SK-N-SH (cell line): ENCODE data around the gene MARK3. TPM values are rescaled to one million over a fixed set of nuclear protein-coding genes. Genes with fewer than 3 reads are reported as not detected.

ENCODE experiments used
- CTCF ChIA-PET: fragments of 300-600, 350-600 bp; formaldehyde crosslinking; extraction: SDS; loops from one replicate; lab custom pipeline; 2021; lab: Yijun Ruan, JAX
- POLR2A ChIA-PET: fragments of 350-600 bp; sonication (Branson Sonifier 250); formaldehyde crosslinking; extraction: SDS; loops from one replicate; lab custom pipeline; 2020; ENCODE audit warnings: antibody characterized with exemption, inconsistent platforms; lab: Yijun Ruan, JAX
- DNase-seq: peaks from one replicate; pipeline ENCODE4 v3.0.0; 2012
- H2AFZ ChIP-seq: fragments of 200-600 bp; sonication (generic); 2 replicates; pipeline ENCODE4 v1.8.1; 2016; ENCODE audit warnings: antibody characterized with exemption, mild to moderate bottlenecking, low read depth
- H3F3A ChIP-seq: fragments of 200-600 bp; sonication (generic); replicated peaks from 2 replicates; pipeline ENCODE3; 2016; ENCODE audit warnings: antibody characterized with exemption, mild to moderate bottlenecking; ENCODE audit not compliant: insufficient read depth
- H3K27ac ChIP-seq, 2 experiments: fragments of 200-500 bp in 1 of 2; fragments of 200-600 bp in 1 of 2; sonication (Bioruptor generic) in 1 of 2; sonication (generic), shearing (Covaris generic) in 1 of 2; 2 replicates each; pipeline versions ENCODE4 v1.5.1 to v1.6.1; 2014 to 2016; ENCODE audit warnings: low read depth in 2 of 2, inconsistent platforms in 1 of 2, low read length in 1 of 2, mild to moderate bottlenecking in 1 of 2, mixed read lengths in 1 of 2
- H3K27me3 ChIP-seq: fragments of 200-600 bp; sonication (generic), shearing (Covaris generic); 2 replicates; pipeline ENCODE4 v1.6.1; 2016; ENCODE audit warnings: mixed run types; ENCODE audit not compliant: insufficient read depth
- H3K36me3 ChIP-seq, 2 experiments: fragments of 200-500 bp in 1 of 2; fragments of 200-600 bp in 1 of 2; sonication (Bioruptor generic) in 1 of 2; sonication (generic) in 1 of 2; replicated peaks in 1 of 2; 2 replicates each; pipeline versions ENCODE3 to v1.5.1; 2014 to 2016; ENCODE audit warnings: low read length in 1 of 2, mild to moderate bottlenecking in 1 of 2; ENCODE audit not compliant: insufficient read depth in 2 of 2, control insufficient read depth in 1 of 2
- H3K4me1 ChIP-seq, 2 experiments: fragments of 200-500 bp in 1 of 2; fragments of 200-600 bp in 1 of 2; sonication (Bioruptor generic) in 1 of 2; sonication (generic), shearing (Covaris generic) in 1 of 2; 2 replicates each; pipeline versions ENCODE4 v1.5.1 to v1.6.1; 2014 to 2016; ENCODE audit warnings: low read depth in 1 of 2, low read length in 1 of 2, mixed run types in 1 of 2; ENCODE audit not compliant: insufficient read depth in 2 of 2, control insufficient read depth in 1 of 2
- H3K4me2 ChIP-seq: fragments of 200-600 bp; sonication (generic), shearing (Covaris generic); 2 replicates; pipeline ENCODE4 v1.6.1; 2017; ENCODE audit warnings: mixed run types
- H3K4me3 ChIP-seq, 2 experiments: fragments of 200-500 bp in 1 of 2; fragments of 200-600 bp in 1 of 2; sonication (Bioruptor generic) in 1 of 2; sonication (generic), shearing (Covaris generic) in 1 of 2; 2 replicates each; pipeline versions ENCODE4 v1.5.1 to v1.8.1; 2014 to 2016; ENCODE audit warnings: low read depth in 2 of 2, inconsistent platforms in 1 of 2, low read length in 1 of 2, mild to moderate bottlenecking in 1 of 2, mixed read lengths in 1 of 2, moderate library complexity in 1 of 2
- H3K79me2 ChIP-seq: fragments of 200-600 bp; sonication (generic); 2 replicates; pipeline ENCODE4 v1.8.1; 2017; ENCODE audit warnings: mild to moderate bottlenecking; ENCODE audit not compliant: insufficient read depth
- H3K9ac ChIP-seq: fragments of 200-600 bp; sonication (generic); 2 replicates; pipeline ENCODE4 v1.6.1; 2017; ENCODE audit warnings: mixed run types
- H3K9me2 ChIP-seq: fragments of 200-600 bp; sonication (generic); 2 replicates; pipeline ENCODE4 v1.6.1; 2017; ENCODE audit warnings: mixed run types
- H3K9me3 ChIP-seq: fragments of 200-600 bp; sonication (generic); 2 replicates; pipeline ENCODE4 v1.6.1; 2017; ENCODE audit warnings: mixed run types, mild to moderate bottlenecking, moderate library complexity
- H4K20me1 ChIP-seq: fragments of 200-600 bp; sonication (generic); 2 replicates; pipeline ENCODE4 v1.6.1; 2017; ENCODE audit warnings: mild to moderate bottlenecking, mixed run types; ENCODE audit not compliant: insufficient read depth
- EZH2phosphoT487 ChIP-seq: fragments of 200-600 bp; sonication (generic); IDR thresholded peaks from 2 replicates; pipeline ENCODE4 v1.6.1; 2017; ENCODE audit warnings: low read depth, mixed run types, mild to moderate bottlenecking, antibody characterized with exemption, moderate library complexity, borderline replicate concordance
- FOSL2 ChIP-seq: IDR thresholded peaks from 2 replicates; pipeline ENCODE4 v1.4.0; 2012; ENCODE audit warnings: low read depth, mild to moderate bottlenecking, moderate library complexity, borderline replicate concordance
- FOXM1 ChIP-seq: IDR thresholded peaks from 2 replicates; pipeline ENCODE4 v1.4.0; 2012; ENCODE audit warnings: low read depth, mild to moderate bottlenecking
- GABPA ChIP-seq: IDR thresholded peaks from 2 replicates; pipeline ENCODE4 v1.4.0; 2012; ENCODE audit warnings: low read depth, mild to moderate bottlenecking
- JUND ChIP-seq: IDR thresholded peaks from 2 replicates; pipeline ENCODE4 v1.4.0; 2012
- MEF2A ChIP-seq: IDR thresholded peaks from 2 replicates; pipeline ENCODE4 v1.4.0; 2012; ENCODE audit warnings: low read depth, borderline replicate concordance
- MXI1 ChIP-seq: IDR thresholded peaks from 2 replicates; pipeline ENCODE4 v1.6.1; 2012; ENCODE audit warnings: mild to moderate bottlenecking, low read depth, low read length, improper control_type of control experiment
- NRF1 ChIP-seq: IDR thresholded peaks from 2 replicates; pipeline ENCODE4 v1.6.1; 2012; ENCODE audit warnings: low read depth, mild to moderate bottlenecking, low read length
- RCOR1 ChIP-seq: fragments of 150-350 bp; IDR thresholded peaks from 2 replicates; pipeline ENCODE4 v1.6.1; 2017; ENCODE audit warnings: antibody characterized with exemption, low read length
- SIN3A ChIP-seq: IDR thresholded peaks from 2 replicates; pipeline ENCODE4 v1.6.1; 2012; ENCODE audit warnings: low read depth, mild to moderate bottlenecking, low read length, moderate library complexity, borderline replicate concordance
- TAF1 ChIP-seq: IDR thresholded peaks from 2 replicates; pipeline ENCODE4 v1.6.1; 2012; ENCODE audit warnings: low read depth, mild to moderate bottlenecking, low read length, moderate library complexity, borderline replicate concordance
- TCF12 ChIP-seq: IDR thresholded peaks from 2 replicates; pipeline ENCODE4 v1.4.0; 2012
- TEAD4 ChIP-seq: IDR thresholded peaks from 2 replicates; pipeline ENCODE4 v1.4.0; 2012; ENCODE audit warnings: mild to moderate bottlenecking, borderline replicate concordance; ENCODE audit not compliant: insufficient read depth
- YY1 ChIP-seq: IDR thresholded peaks from 2 replicates; pipeline ENCODE4 v1.4.0; 2012; ENCODE audit warnings: low read depth, mild to moderate bottlenecking
- whole genome bisulfite sequencing: methylation state at CpG from one replicate; pipeline ENCODE4 v1.1.6; 2017; ENCODE audit warnings: low lambda C conversion rate; 5-methylcytosine and 5-hydroxymethylcytosine counted together
- polyA plus RNA-seq, 3 experiments: library from polyadenylated mRNA; depleted of rRNA; stranded (reverse); fragments of >200 nt; gene quantifications; 2 replicates each; pipeline ENCODE4 v1.2.3, GENCODE V29; 2012
- TF ChIP-seq, protein P1 (sequence below): IDR thresholded peaks from 2 replicates; pipeline ENCODE4; 2012
- TF ChIP-seq, protein P2 (sequence below): IDR thresholded peaks from 2 replicates; pipeline ENCODE4 v1.4.0; 2012; ENCODE audit warnings: low read depth, borderline replicate concordance
- TF ChIP-seq, protein P3 (sequence below): IDR thresholded peaks from 2 replicates; pipeline ENCODE4 v1.4.0; 2012; ENCODE audit warnings: low read depth
- TF ChIP-seq, protein P4 (sequence below): IDR thresholded peaks from 2 replicates; pipeline ENCODE4 v1.4.0; 2012; ENCODE audit warnings: low read depth, borderline replicate concordance

MARK3 gene
- polyA plus RNA-seq, 1 of the 3 experiments (the other 2 are of a cell fraction): 73.4 TPM

DNA sequence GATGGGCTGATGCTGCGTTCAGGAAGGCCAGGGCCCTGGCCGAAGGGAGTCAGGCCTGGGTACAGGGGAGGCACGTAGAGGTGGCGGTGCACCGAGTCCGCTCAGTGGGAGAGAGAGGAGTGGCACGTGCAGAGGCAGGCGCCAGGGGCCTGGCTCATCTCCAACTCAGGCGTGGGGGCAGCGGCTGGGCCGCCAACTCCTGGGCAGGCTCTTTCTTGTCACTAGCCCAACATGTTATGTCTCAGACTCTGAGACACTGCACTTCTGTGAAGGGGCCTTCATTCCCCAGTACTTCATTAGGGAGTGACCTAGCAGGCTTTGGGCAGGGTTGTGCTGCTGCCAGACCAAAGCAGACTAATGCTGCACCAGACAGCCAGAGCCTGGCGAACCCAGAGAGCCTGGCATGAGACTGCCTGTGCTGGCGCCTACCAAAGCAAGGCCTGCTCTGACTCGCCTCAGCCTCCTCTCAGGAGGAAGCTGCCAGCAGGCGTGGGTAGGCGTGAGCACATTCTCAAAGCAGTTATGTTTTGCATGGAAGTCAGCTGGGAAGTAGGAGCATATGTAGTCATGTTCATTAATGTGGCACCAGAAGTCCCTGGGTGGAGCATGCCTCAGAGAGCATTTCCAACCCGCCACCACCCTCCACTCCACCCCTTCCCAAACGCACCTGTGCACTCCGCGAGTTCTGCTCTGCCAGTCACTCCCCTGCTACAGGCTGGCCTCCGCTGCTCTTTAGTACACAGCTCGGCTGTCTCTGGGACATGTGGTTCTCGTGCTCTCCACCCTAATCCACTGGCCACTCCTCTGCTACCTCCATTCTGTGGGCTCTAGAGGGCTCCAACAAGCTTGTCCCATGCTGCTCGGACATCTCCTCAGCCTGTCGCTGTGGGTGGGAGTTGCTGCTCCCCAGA lies 127.7 kb downstream of the MARK3 start:
- H3F3A ChIP-seq: peaks cover 21% of the 10 kb centered on the region
- no peaks in the 10 kb centered on the region for H3K9me3 ChIP-seq
- H2AFZ ChIP-seq: no peak overlapping the region
- no peak for DNase-seq
- ChIA-PET CTCF (interaction anchor here (1.1 to 6.2 kb wide), 2 partner anchors 14 to 34 kb away, joined by 3 to 46 read pairs; no protein-coding TSS in a partner anchor), POLR2A (no interaction called here)
- H3K4me2 ChIP-seq: no peak overlapping the region
- peaks cover 16 to 19% of the 10 kb centered on the region in 2 experiments for H3K36me3 ChIP-seq
- no peaks in the 10 kb centered on the region for H3K79me2 ChIP-seq
- H3K27ac ChIP-seq: peak overlapping the region in 1 of 2 experiments; percentile 34; a peak in 1 of 4 replicates
- H3K4me3 ChIP-seq: no peak overlapping the region
- TF ChIP-seq FOXM1: no peak
- TF ChIP-seq, protein P1, sequence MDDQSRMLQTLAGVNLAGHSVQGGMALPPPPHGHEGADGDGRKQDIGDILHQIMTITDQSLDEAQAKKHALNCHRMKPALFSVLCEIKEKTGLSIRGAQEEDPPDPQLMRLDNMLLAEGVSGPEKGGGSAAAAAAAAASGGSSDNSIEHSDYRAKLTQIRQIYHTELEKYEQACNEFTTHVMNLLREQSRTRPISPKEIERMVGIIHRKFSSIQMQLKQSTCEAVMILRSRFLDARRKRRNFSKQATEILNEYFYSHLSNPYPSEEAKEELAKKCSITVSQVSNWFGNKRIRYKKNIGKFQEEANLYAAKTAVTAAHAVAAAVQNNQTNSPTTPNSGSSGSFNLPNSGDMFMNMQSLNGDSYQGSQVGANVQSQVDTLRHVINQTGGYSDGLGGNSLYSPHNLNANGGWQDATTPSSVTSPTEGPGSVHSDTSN: no peak
- TF ChIP-seq TEAD4: no peak
- no peak for TF ChIP-seq RCOR1
- TF ChIP-seq, protein P2, sequence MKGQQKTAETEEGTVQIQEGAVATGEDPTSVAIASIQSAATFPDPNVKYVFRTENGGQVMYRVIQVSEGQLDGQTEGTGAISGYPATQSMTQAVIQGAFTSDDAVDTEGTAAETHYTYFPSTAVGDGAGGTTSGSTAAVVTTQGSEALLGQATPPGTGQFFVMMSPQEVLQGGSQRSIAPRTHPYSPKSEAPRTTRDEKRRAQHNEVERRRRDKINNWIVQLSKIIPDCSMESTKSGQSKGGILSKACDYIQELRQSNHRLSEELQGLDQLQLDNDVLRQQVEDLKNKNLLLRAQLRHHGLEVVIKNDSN: no peak
- no peak for TF ChIP-seq TAF1
- no peak for TF ChIP-seq MEF2A
- no peak for TF ChIP-seq SIN3A
- TF ChIP-seq GABPA: no peak
- TF ChIP-seq NRF1: no peak
- TF ChIP-seq, protein P3, sequence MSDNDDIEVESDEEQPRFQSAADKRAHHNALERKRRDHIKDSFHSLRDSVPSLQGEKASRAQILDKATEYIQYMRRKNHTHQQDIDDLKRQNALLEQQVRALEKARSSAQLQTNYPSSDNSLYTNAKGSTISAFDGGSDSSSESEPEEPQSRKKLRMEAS: no peak
- no peak for TF ChIP-seq TCF12
- TF ChIP-seq YY1: no peak
- no peak for TF ChIP-seq EZH2phosphoT487
- no peak for TF ChIP-seq MXI1
- no peak for TF ChIP-seq FOSL2
- no peak for TF ChIP-seq JUND
- TF ChIP-seq, protein P4, sequence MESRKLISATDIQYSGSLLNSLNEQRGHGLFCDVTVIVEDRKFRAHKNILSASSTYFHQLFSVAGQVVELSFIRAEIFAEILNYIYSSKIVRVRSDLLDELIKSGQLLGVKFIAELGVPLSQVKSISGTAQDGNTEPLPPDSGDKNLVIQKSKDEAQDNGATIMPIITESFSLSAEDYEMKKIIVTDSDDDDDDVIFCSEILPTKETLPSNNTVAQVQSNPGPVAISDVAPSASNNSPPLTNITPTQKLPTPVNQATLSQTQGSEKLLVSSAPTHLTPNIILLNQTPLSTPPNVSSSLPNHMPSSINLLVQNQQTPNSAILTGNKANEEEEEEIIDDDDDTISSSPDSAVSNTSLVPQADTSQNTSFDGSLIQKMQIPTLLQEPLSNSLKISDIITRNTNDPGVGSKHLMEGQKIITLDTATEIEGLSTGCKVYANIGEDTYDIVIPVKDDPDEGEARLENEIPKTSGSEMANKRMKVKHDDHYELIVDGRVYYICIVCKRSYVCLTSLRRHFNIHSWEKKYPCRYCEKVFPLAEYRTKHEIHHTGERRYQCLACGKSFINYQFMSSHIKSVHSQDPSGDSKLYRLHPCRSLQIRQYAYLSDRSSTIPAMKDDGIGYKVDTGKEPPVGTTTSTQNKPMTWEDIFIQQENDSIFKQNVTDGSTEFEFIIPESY: no peak
- H3K27me3 ChIP-seq: no peaks in the 10 kb centered on the region
- peaks cover 5% of the 10 kb centered on the region; the same call in 1 of the 2 replicates for H4K20me1 ChIP-seq
- H3K4me1 ChIP-seq: peaks cover 3 to 10% of the 10 kb centered on the region in 2 experiments; a peak in 1 of 4 replicates
- H3K9me2 ChIP-seq: no peaks in the 10 kb centered on the region
- 92% methylated on average over 12 of the region's 25 CpGs for WGBS
- H3K9ac ChIP-seq: no peak overlapping the region
